ENCODE data around the gene ZNF253. TPM values are rescaled to one million over a fixed set of nuclear protein-coding genes. Genes with fewer than 3 reads are reported as not detected.
"Not testable (repeated sequence)": the region's sequence is repeated elsewhere in the genome, so short reads cannot be mapped to it uniquely, and the experiment has no call there.

The ZNF253 gene
- 12.3 and 12.4 TPM in 2 replicates for total RNA-seq

GRCh38 chr19:19865750-19866610 lies at the start of gene ZNF253:
TSS of gene ZNF253 (plus strand) at chr19:19865882. CDS start at chr19:19865997, 115 bp downstream.
- intact Hi-C loops (cut with micrococcal nuclease) = loop anchor here (1.0 to 2.0 kb wide), 7 partner anchors 34 to 203 kb away; partner anchors contain the start of genes ATP13A1, ZNF101, ZNF14 and ZNF506

GRCh38 chr19:19816679-19817078 lies 49.0 kb upstream of the ZNF253 start:
- intact Hi-C loops (cut with micrococcal nuclease) = no loop called here

- intact Hi-C loops (cut with micrococcal nuclease) = no loop called here
Observed at GRCh38 chr19:19817357-19817756, 48.3 kb upstream of the ZNF253 start.

GRCh38 chr19:19820774-19821320 lies 44.8 kb upstream of the ZNF253 start:
- intact Hi-C loops (cut with micrococcal nuclease) = loop anchor here (1.0 to 5.0 kb wide), 5 partner anchors 45 to 346 kb away; partner anchors contain the start of genes ATP13A1, ZNF486 and ZNF93

GRCh38 chr19:19821366-19821951 lies 44.2 kb upstream of the ZNF253 start, which contains the start of gene ZNF506:
TSS of gene ZNF506 (minus strand) at chr19:19821750. CDS start at chr19:19821603, 147 bp downstream.
- intact Hi-C loops (cut with micrococcal nuclease) = loop anchor here (1.0 to 5.0 kb wide), 5 partner anchors 45 to 346 kb away; partner anchors contain the start of genes ATP13A1, ZNF486 and ZNF93

- intact Hi-C loops (cut with micrococcal nuclease) = loop anchor here (1.0 to 5.0 kb wide), 5 partner anchors 44 to 345 kb away; partner anchors contain the start of genes ATP13A1, ZNF486 and ZNF93
Observed at GRCh38 chr19:19821976-19822375, 43.7 kb upstream of the ZNF253 start.

- intact Hi-C loops (cut with micrococcal nuclease) = loop anchor here (5.0 kb wide), 1 partner anchor 343 kb away; the partner anchor contains the start of gene ZNF486
Observed at GRCh38 chr19:19823916-19824315, 41.8 kb upstream of the ZNF253 start.

GRCh38 chr19:19826875-19827274 lies 38.8 kb upstream of the ZNF253 start:
- intact Hi-C loops (cut with micrococcal nuclease) = no loop called here

- intact Hi-C loops (cut with micrococcal nuclease) = no loop called here
Observed at GRCh38 chr19:19835560-19836038, 30.1 kb upstream of the ZNF253 start.

GRCh38 chr19:19847781-19848180 lies 17.9 kb upstream of the ZNF253 start:
- intact Hi-C loops (cut with micrococcal nuclease) = no loop called here

GRCh38 chr19:19849056-19849455 lies 16.6 kb upstream of the ZNF253 start:
- intact Hi-C loops (cut with micrococcal nuclease) = no loop called here

GRCh38 chr19:19851740-19852139 lies 13.9 kb upstream of the ZNF253 start:
- intact Hi-C loops (cut with micrococcal nuclease) = not testable (repeated sequence)

GRCh38 chr19:19858751-19859150 lies 6.9 kb upstream of the ZNF253 start:
- intact Hi-C loops (cut with micrococcal nuclease) = no loop called here

GRCh38 chr19:19860756-19861390 lies 4.8 kb upstream of the ZNF253 start:
- intact Hi-C loops (cut with micrococcal nuclease) = no loop called here

- intact Hi-C loops (cut with micrococcal nuclease) = loop anchor here (1.0 to 2.0 kb wide), 6 partner anchors 34 to 203 kb away; partner anchors contain the start of genes ATP13A1, ZNF101, ZNF14 and ZNF506
Observed at GRCh38 chr19:19866611-19867248, 1.0 kb downstream of the ZNF253 start.

- intact Hi-C loops (cut with micrococcal nuclease) = not testable (repeated sequence)
Observed at GRCh38 chr19:19870086-19870485, 4.4 kb downstream of the ZNF253 start.

- intact Hi-C loops (cut with micrococcal nuclease) = no loop called here
Observed at GRCh38 chr19:19871932-19872331, 6.2 kb downstream of the ZNF253 start.

- intact Hi-C loops (cut with micrococcal nuclease) = no loop called here
Observed at GRCh38 chr19:19873381-19873780, 7.7 kb downstream of the ZNF253 start.

GRCh38 chr19:19877724-19878123 lies 12.0 kb downstream of the ZNF253 start:
- intact Hi-C loops (cut with micrococcal nuclease) = no loop called here

GRCh38 chr19:19884583-19884982 lies 18.9 kb downstream of the ZNF253 start:
- intact Hi-C loops (cut with micrococcal nuclease) = no loop called here
